NCI-H1417 (cell line): Measurements from ENCODE around the gene BCL6.

Experiments used
- DNase-seq, 3 experiments: peaks; one replicate each; lab custom pipeline; 2025; lab: John Stamatoyannopoulos, UW

BCL6 gene

DNA sequence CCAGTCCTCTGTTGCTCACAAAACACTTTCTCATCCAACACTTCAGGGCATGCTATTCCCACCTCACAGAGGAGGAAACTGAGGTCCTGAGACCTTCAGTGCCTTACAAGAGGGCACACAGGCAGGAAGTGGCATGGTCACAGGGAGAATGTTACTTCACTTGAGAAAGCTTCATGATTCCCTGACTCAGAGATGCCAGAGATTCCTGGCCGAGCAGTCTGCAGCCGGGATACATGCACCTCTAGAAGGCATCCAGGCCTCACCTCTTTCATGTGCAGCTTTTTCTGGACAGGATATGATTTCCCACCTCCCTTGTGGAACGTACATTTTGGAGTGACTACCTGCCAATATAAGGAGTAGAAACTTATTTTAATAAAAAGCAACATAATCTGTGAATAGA, 72.3 kb downstream of the BCL6 start:
- DNase-seq = no peak
